DOHH2 (cell line): ENCODE results near the gene ASGR1.

Experiments used
- CTCF ChIP-seq: fragments of 200-600 bp; sonication (generic); IDR thresholded peaks from one replicate; pipeline ENCODE4 v1.5.1; 2014; ENCODE audit warnings: antibody characterized with exemption, mild to moderate bottlenecking, low read depth, low read length; ENCODE audit not compliant: poor library complexity, severe bottlenecking
- EZH2phosphoT487 ChIP-seq: fragments of 200-600 bp; sonication (generic); IDR thresholded peaks from 2 replicates; pipeline ENCODE4 v1.6.1; 2017; ENCODE audit warnings: borderline replicate concordance, mild to moderate bottlenecking, antibody characterized with exemption, low read length, moderate library complexity, mixed read lengths

GRCh38 chr17:7190276-7190917 is 11.2 kb upstream of the ASGR1 start:
- TF ChIP-seq CTCF: no peak
- no peak for TF ChIP-seq EZH2phosphoT487
